HG02852 (cell line): ENCODE results near the gene FH.

ENCODE experiments used
- ATAC-seq: cut with Tn5 transposase; IDR thresholded peaks from one replicate; pipeline ENCODE4 v1.9.1; 2021; ENCODE audit warnings: mild to moderate bottlenecking, moderate library complexity; ENCODE audit not compliant: unreplicated experiment

FH gene

GRCh38 chr1:241460098-241460873 is 59.3 kb downstream of the FH start:
- ATAC-seq, result no peak

- no peak for ATAC-seq
Measured at GRCh38 chr1:241459186-241459802, 60.3 kb downstream of the FH start.

- no peak for ATAC-seq
Measured at GRCh38 chr1:241457421-241457820, 62.1 kb downstream of the FH start.

DNA sequence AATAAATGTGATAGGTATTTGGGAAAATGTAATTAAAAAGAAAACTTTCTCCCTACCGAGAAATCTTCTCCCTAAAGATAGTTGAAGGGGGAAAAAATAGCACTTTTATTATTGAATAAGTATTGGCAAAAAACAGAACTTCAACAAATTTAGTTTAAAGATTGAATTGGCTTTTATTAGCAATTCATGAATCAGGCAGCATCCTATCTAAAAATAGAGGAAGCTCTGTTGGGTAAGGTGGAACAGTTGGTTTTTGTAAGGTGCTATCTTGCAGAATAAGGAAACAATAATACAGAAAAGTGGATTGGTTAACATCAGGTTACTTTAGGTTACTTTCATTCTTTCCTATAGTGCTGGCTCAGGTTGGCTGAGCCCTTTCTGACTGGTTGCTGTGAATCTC is 62.8 kb downstream of the FH start:
- no peak for ATAC-seq

DNA sequence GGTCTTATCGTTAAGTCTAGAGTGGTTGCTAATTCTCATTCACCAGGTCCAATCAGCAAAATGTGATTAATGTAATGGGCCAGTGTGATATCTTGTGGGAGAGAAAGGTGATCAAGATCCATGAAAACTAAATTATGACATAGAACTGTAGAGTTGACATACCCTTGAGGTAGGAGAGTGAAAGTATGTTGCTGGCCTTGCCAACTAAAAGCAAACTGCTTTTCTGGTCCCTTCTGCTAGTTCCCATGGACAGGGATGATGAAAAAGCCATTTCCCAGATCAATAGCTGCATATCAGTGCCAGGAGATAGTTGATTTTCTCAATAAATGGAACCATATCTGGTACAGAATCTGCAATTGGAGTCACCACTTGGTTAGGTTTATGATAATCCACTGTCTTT is 65.8 kb downstream of the FH start:
- ATAC-seq, result no peak

- no peak for ATAC-seq
Measured at GRCh38 chr1:241451956-241452355, 67.6 kb downstream of the FH start.
